Measurements from ENCODE around the gene SNAP91.
"Not testable (repeated sequence)": the region's sequence is repeated elsewhere in the genome, so short reads cannot be mapped to it uniquely, and the experiment has no call there.

SNAP91 gene, protein sequence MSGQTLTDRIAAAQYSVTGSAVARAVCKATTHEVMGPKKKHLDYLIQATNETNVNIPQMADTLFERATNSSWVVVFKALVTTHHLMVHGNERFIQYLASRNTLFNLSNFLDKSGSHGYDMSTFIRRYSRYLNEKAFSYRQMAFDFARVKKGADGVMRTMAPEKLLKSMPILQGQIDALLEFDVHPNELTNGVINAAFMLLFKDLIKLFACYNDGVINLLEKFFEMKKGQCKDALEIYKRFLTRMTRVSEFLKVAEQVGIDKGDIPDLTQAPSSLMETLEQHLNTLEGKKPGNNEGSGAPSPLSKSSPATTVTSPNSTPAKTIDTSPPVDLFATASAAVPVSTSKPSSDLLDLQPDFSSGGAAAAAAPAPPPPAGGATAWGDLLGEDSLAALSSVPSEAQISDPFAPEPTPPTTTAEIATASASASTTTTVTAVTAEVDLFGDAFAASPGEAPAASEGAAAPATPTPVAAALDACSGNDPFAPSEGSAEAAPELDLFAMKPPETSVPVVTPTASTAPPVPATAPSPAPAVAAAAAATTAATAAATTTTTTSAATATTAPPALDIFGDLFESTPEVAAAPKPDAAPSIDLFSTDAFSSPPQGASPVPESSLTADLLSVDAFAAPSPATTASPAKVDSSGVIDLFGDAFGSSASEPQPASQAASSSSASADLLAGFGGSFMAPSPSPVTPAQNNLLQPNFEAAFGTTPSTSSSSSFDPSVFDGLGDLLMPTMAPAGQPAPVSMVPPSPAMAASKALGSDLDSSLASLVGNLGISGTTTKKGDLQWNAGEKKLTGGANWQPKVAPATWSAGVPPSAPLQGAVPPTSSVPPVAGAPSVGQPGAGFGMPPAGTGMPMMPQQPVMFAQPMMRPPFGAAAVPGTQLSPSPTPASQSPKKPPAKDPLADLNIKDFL

GRCh38 chr6:83708970-83709747, at the start of gene SNAP91:
SNAP91 (minus strand) TSS chr6:83709101; CDS start chr6:83707927, 1,174 bp downstream.
- DNase-seq (ENCODE audit: low read depth), result no peak

GRCh38 chr6:83758533-83758932, 49.6 kb upstream of the SNAP91 start:
- DNase-seq (ENCODE audit: low read depth), result no peak

- no peak for DNase-seq (ENCODE audit: low read depth)
Observed at GRCh38 chr6:83757021-83757420, 48.1 kb upstream of the SNAP91 start.

DNA sequence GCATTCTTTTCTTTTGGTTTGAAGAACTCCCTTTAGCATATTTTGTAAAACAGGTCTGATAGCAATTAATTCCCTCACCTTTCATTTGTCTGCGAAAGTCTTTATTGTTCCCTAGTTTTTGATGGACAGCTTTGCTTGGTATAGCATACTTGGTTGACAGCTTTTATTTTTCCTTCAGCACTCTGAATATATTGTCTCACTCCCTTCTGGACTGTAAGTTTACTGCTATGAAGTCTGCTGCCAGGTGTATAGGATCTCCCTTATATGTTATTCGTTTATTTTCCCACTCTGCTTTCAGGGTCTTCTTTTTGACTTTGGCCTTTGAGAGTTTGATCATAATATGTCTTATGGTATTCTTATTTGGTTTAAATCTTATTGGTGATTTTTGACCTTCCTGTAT, 47.7 kb upstream of the SNAP91 start:
- DNase-seq (ENCODE audit: low read depth), result no peak

GRCh38 chr6:83752375-83752774, 43.5 kb upstream of the SNAP91 start:
- not testable (repeated sequence) for DNase-seq (ENCODE audit: low read depth)

DNA sequence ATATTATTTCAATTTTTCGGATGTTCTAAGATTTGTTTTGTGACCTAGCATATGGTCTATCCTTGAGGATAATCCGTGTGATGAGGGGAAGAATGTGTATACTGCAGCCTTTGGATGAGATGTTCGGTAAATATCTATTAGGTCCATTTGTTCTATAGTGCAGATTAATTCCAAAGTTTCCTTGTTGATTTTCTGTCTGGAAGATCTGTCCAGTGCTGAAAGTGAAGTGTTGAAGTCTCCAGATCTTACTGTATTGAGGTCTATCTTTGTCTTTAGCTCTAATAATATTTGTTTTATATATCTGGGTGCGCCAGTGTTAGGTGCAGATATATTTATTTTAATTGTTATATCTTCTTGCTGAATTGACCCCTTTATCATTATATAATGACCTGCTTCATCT, 32.2 kb upstream of the SNAP91 start:
- DNase-seq (ENCODE audit: low read depth), result no peak

DNA sequence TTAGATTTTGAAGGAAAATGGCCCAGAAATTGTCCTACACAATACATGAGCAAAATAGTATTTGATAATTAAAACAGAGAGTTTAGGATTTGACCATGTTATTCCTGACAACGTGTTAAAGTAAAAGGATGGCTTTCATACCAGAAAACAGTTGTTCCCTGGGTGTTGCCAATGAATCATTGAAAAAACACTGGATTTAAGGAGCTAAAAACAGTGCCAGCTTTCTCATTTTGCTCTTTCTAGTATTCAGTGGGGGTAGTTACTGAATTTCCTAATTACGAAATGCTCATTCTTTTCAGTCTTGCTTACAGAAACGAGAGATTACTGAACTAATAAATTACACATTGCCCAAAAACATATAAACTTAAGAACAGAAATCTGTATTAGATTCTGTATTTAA, 26.6 kb upstream of the SNAP91 start:
- no peak for DNase-seq (ENCODE audit: low read depth)

- no peak for DNase-seq (ENCODE audit: low read depth)
Observed at GRCh38 chr6:83729871-83730270, 21.0 kb upstream of the SNAP91 start.

DNA sequence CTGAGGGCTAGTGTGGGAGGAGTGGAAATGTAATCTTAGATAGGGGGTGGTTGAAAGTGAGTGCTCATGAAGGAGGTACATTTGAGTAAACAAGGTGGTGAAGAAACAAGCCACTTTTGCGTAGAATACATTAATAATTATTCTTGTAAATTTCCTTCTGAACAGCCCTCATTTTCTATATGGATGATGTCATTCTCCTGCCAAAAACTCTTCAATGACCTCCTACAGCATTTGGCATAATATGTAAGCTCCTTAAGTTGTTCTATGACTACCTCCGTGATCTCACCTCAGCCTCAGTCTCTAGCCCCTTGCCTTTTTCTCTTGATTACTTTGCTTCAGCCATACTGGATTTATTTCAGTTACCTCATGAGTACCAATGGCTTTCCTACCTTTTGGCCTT, 14.0 kb upstream of the SNAP91 start:
- DNase-seq (ENCODE audit: low read depth), result no peak

- no peak for DNase-seq (ENCODE audit: low read depth)
Observed at GRCh38 chr6:83717809-83718208, 8.9 kb upstream of the SNAP91 start.

DNA sequence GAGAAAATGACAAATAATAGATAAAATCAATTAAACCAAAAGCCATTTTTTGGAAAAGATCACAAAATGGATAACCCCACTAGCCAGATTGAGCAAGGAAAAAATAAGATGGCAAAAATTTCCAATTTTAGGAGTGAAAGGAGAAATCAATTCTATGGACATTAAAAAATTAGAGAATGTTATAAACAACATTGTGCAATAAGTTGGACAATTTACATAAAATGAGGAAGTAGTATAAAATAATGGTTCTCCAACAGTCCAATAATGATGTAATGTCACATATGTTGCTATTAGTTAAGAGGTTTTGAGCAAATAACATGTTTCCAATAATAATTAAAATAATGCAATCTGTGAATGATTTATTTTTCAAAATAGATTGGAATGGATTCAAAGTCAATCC, 3.1 kb upstream of the SNAP91 start:
- DNase-seq (ENCODE audit: low read depth), result no peak

DNA sequence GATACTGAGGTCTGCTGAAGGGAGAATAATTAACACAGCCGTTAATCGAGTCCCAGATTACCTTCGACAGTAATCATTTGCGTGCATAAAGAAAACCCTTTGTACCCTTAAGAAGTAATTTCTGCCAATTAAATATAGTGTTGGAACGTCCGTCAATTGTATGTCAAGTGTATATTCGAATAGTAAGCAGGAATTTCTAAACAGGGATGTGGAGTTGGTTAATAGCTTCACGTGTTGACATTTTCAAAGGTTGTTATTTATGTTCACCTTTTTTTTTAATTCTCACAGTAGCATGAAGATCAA, 798 bp upstream of the SNAP91 start:
- DNase-seq (ENCODE audit: low read depth), result no peak

DNA sequence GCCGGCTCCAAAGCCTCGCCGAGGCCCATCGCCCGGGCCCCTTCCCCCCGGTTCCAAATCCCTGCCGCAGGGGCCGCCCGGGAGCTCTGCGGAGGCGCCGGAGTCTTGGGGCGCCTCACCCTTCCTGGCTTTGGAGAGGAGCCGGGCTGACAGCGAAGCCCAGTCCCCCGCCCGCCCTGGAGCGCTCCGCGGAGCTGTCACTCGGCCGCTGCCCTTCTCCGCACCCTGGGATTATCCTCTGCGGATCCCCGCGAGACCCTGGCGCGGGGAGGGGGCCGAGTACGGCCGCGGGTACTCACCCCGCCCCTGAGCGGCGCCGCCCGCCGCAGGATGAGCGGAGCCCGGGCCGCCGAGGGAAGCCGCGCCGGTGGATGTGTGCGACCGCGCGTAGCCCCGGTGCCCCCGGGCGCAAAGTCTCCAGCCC, 343 bp downstream of the SNAP91 start:
- DNase-seq (ENCODE audit: low read depth), result no peak

GRCh38 chr6:83707829-83708545, 914 bp downstream of the SNAP91 start:
- no peak for DNase-seq (ENCODE audit: low read depth)

DNA sequence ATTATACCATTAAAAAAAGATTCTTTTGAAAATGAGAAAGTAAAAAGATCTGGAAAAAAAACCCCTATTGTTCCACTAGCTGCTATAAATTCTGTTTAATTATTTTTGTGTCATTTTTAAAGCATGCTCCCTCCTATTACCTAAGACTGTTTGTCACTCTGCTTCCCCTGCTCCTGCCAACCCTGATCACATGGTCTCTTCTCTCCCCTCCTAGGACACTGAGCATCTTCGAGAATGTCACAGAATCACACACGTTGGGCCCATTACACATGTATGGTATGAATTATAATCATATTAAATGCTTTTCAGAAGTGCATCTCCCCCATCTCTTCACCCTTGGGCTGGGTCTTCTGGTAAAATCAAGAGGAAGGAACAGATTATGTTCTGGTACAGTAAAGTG, 6.2 kb downstream of the SNAP91 start:
- DNase-seq (ENCODE audit: low read depth), result no peak

DNA sequence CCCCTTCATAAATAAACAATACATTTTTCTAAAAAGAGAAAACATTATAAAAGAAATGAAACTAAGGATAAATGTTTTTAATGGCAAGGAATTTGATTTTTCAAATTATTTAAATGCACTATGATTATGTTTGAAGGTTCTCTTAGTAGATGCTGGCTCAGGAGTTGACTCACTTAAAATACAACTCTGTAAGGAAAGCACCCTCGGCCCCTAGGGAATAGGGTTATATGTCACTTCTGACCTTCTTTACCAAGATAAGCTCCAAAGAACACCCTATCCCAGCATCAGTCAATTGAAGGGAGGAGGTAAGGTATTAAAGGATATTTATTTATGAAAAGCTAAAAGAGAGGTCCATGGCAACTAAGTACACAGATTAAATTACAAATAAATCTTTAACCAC, 6.8 kb downstream of the SNAP91 start:
- DNase-seq (ENCODE audit: low read depth), result no peak

DNA sequence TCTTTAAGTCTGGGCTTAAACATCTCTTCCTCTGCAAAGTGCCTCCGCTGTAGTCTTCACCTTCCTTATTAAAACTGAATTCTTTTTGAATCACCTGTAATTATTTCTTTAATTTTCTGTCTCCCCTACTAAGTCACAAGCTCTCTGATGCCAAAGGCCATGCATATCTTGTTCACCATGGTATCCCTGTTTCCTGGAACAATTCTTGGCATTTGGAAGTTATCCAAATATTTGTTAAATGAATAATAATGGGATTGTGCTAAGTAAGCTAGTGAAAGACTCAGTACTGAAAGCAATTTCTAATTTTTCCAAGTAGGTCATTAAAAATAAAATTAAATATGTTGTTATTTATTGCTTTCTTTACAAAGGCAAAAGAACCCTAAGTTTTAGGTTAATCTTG, 12.2 kb downstream of the SNAP91 start:
- DNase-seq (ENCODE audit: low read depth), result no peak

- no peak for DNase-seq (ENCODE audit: low read depth)
Observed at GRCh38 chr6:83685481-83685880, 23.4 kb downstream of the SNAP91 start.

- no peak for DNase-seq (ENCODE audit: low read depth)
Observed at GRCh38 chr6:83677791-83678190, 31.1 kb downstream of the SNAP91 start.

DNA sequence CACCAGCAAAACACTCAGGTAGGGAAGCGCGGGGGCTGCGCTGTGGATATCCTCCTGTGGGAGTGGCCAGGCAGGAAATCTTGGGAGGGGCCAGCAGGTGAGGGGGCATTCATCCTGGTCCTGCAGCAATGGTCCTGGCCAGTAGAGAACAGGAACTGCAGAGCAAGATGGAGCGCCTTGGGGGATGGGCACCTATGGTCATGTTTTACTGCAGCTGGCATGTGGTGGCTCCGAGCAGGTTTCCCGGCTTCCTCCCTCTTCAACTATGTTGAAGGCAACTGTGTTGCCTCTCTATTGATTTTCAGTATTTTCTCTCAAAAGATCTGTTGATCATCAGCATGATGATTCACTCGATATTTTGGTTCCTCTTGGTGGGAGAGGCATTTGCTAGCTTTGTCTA, 70.9 kb downstream of the SNAP91 start:
- no peak for DNase-seq (ENCODE audit: low read depth)

GRCh38 chr6:83636800-83637199, 72.1 kb downstream of the SNAP91 start:
- DNase-seq (ENCODE audit: low read depth), result no peak

DNA sequence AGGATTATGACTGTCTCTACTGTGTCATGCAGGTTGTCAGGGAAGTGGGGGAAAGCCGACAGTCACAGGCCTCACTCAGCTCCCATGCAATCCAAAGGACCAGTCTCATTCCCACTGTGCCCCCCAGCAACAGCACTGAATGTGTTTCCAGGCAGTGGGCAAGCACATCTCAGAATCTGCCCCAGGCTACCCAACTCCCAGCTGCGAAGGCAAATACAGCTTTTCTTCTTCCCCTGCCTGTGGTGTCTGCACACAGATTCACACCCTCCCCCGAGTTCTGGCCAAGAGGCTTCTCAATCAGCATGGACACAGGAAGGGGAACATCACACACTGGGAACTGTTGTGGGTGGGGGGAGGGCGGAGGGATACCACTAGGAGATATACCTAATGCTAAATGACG, 75.3 kb downstream of the SNAP91 start:
- DNase-seq (ENCODE audit: low read depth), result no peak
